ENCODE measurements around the gene SCYL2.
"Not testable (repeated sequence)": the region's sequence is repeated elsewhere in the genome, so short reads cannot be mapped to it uniquely, and the experiment has no call there.

The SCYL2 gene

GRCh38 chr12:100265732-100266584, 1.0 kb upstream of the SCYL2 start:
- no peak for DNase-seq (ENCODE audit: low spot score)

GRCh38 chr12:100266585-100266834, 467 bp upstream of the SCYL2 start:
- peak; percentile 91 for DNase-seq (ENCODE audit: low spot score)

GRCh38 chr12:100267603-100268281, 765 bp downstream of the SCYL2 start:
- DNase-seq (ENCODE audit: low spot score): peak; percentile 15

GRCh38 chr12:100268835-100269564, 2.0 kb downstream of the SCYL2 start:
- DNase-seq (ENCODE audit: low spot score): no peak

GRCh38 chr12:100273782-100274181, 6.8 kb downstream of the SCYL2 start:
- DNase-seq (ENCODE audit: low spot score): no peak

- no peak for DNase-seq (ENCODE audit: low spot score)
Observed at GRCh38 chr12:100274291-100274690, 7.3 kb downstream of the SCYL2 start.

- DNase-seq (ENCODE audit: low spot score): no peak
Observed at GRCh38 chr12:100279159-100279558, 12.2 kb downstream of the SCYL2 start.

- no peak for DNase-seq (ENCODE audit: low spot score)
Observed at GRCh38 chr12:100279607-100280244, 12.7 kb downstream of the SCYL2 start.

- DNase-seq (ENCODE audit: low spot score): not testable (repeated sequence)
Observed at GRCh38 chr12:100284556-100284955, 17.6 kb downstream of the SCYL2 start.

GRCh38 chr12:100289038-100289437, 22.1 kb downstream of the SCYL2 start:
- no peak for DNase-seq (ENCODE audit: low spot score)

GRCh38 chr12:100290016-100290415, 23.0 kb downstream of the SCYL2 start:
- no peak for DNase-seq (ENCODE audit: low spot score)

GRCh38 chr12:100293017-100293416, 26.0 kb downstream of the SCYL2 start:
- DNase-seq (ENCODE audit: low spot score): no peak

- not testable (repeated sequence) for DNase-seq (ENCODE audit: low spot score)
Observed at GRCh38 chr12:100294366-100294765, 27.4 kb downstream of the SCYL2 start.

GRCh38 chr12:100295764-100296555, 29.0 kb downstream of the SCYL2 start:
- DNase-seq (ENCODE audit: low spot score): no peak

GRCh38 chr12:100302081-100302480, 35.1 kb downstream of the SCYL2 start:
- DNase-seq (ENCODE audit: low spot score): no peak

GRCh38 chr12:100303831-100304230, 36.9 kb downstream of the SCYL2 start:
- no peak for DNase-seq (ENCODE audit: low spot score)

- not testable (repeated sequence) for DNase-seq (ENCODE audit: low spot score)
Observed at GRCh38 chr12:100304334-100304733, 37.4 kb downstream of the SCYL2 start.

- DNase-seq (ENCODE audit: low spot score): not testable (repeated sequence)
Observed at GRCh38 chr12:100308138-100308537, 41.2 kb downstream of the SCYL2 start.

- no peak for DNase-seq (ENCODE audit: low spot score)
Observed at GRCh38 chr12:100311317-100311716, 44.3 kb downstream of the SCYL2 start.

- DNase-seq (ENCODE audit: low spot score): no peak
Observed at GRCh38 chr12:100317371-100317770, 50.4 kb downstream of the SCYL2 start.

- DNase-seq (ENCODE audit: low spot score): no peak
Observed at GRCh38 chr12:100324498-100324897, 57.5 kb downstream of the SCYL2 start.

- DNase-seq (ENCODE audit: low spot score): no peak
Observed at GRCh38 chr12:100326208-100326607, 59.2 kb downstream of the SCYL2 start.
